Daoy (cell line): ENCODE measurements around the gene ZNF474. TPM values are rescaled to one million over a fixed set of nuclear protein-coding genes. Genes with fewer than 3 reads are reported as not detected.

Experiments used
- DNase-seq: peaks from one replicate; pipeline ENCODE4 v3.0.0-alpha.2; 2015; ENCODE audit warnings: low read depth
- total RNA-seq: library from RNA; depleted of rRNA; stranded (reverse); fragments of >200 nt; shearing (Covaris generic); gene quantifications from 2 replicates; pipeline ENCODE4 v1.2.3, GENCODE V29; 2014

The ZNF474 gene
- total RNA-seq, 1 experiment from 2014 or later: 1.8 TPM

DNA sequence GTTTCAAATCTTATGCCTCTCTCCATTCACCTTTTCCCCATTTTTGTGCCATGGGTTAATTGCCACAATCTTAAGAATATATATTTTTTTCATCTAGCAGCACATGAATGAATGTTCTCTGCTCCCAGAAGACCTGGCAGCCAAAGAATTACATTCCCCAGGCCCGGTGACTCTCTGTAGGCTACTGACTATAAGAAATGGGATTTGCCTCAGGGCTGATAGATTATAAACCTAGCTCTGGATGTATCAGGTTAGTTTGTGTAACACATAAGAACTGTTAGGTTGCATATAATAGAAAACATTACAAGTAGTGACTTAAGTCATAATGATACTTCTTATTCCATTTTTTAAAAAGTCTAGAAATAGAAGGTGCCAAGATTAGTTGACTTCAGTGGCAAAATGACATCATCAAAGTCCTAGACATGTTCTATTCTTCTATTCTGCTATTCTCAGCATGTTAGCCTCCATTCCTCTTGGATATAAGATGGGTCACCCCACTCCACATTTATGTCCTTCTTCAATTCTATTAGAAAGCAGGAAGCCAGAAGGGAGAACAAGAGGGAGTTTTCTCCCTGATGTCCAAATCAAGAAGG lies 10.9 kb upstream of the ZNF474 start:
- DNase-seq: no peak

DNA sequence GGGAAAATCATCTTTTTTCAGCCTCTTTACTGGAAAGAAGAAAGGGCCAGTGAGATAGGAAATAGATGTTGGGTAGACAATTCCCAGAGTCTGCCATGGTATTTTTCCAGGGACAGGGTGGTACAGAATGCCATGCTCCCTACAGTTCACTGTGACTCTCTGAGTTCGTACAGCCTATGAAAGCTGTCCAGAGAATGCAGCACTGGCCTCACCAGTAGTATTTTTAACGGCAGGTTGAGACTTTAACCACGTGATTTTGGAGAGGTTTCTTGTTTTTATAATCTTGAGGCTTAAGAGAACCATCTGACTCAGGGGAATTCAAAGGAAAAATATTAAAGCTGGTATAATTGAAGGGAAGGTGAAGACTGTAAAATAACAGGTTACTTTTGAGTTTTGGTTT lies 10.1 kb upstream of the ZNF474 start:
- DNase-seq: no peak

DNA sequence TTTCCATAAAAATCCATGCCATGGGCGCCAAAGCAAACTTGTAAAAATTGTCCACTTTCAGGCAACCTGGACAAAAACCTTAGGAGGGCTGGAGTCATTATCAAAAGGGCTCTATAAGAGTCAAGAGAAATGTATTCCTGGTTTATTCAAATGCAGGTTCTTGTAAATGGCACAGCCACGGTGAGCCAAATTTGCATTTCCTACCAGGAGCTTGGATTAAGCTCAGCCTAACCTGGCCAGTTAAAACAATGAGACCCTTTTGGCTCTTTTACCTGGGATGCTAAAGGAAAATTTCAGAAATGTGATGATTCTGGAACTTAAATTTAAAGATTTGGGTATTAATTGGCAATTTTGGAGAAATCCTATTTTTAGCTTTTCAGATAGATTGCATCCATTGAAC lies 8.9 kb upstream of the ZNF474 start:
- DNase-seq: no peak

DNA sequence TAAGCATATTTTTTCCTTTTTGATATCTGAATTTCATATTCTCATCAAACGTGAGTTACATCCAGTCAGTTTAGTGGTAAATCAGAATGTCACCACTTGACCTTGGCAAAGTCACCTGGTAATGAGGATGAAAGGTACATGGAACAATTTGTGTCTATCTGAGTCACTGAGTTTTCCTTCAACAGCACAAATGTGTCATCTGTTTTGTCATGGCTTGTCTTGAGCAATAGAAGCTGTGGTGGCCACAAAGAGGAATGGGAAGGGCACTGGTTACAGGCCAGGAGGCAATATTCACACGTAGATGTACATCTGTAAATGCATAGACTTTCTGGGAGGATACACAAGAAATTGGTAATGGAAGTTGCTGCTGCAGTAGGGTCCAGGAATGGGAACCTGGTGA lies 8.4 kb upstream of the ZNF474 start:
- DNase-seq: peak; percentile 72

DNA sequence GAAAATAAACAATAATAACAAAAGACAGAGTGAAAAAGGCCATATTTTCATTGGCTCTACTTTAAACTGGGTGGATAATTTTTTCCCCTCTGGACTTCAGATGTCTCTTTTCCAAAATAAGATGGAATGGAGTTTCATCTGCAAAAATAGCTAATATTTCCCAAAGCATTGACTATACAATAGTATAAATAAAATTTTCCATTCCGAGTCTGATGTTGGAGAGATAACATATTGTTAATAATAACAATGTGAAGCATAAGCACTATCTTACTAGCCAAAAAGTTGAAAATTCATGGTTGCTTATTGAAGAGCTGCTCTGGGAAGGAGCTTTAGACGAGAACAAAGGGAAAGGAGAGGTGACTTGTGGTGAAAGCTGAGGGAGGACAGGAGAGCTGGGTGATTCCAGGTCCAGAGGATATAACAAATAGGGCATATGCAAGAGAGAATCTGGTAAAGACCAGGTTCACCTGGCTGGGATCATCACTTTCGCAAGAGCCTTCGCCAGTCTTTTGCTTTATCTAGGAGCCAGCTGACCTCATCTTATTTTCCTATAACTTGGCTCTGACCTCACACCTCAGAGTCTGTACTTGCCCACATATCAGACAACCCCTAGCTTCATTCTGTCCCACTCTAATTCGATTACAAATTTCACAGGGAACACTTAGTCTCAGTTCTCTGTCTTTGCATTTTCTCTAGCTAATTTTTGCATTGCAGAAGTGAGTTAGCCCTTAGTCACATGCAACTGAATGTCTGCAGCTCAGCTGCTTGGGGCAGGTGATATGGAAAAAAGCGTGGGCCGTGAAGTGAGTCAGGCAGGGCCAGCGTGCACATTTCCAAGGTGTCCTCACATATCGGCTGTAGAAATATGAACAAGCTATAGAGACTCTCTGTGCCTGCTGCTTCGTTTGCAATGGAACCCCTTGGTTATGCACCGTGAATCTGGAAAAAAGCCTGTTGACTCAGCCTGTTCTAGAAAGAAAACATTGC lies 7.6 kb upstream of the ZNF474 start:
- DNase-seq: peak; percentile 78

DNA sequence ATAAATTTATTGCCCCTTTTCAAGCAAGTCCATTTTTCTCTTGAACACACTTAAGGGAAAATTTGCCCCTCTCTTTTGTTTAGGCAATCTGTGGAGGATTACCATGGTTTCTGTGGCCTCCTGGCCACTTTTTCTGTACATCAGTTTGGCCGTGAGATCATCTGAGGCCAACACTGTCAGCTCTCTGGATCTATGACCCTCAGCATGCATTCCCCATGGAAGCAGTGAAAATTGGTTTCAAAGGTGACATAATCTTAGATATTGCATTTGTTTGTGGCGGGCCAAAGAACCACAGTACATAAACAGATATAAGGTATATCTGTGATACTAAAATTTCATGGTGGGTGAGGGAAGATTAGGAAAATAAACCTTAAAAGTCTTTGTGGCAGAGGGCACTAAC lies 4.6 kb upstream of the ZNF474 start:
- DNase-seq: no peak

DNA sequence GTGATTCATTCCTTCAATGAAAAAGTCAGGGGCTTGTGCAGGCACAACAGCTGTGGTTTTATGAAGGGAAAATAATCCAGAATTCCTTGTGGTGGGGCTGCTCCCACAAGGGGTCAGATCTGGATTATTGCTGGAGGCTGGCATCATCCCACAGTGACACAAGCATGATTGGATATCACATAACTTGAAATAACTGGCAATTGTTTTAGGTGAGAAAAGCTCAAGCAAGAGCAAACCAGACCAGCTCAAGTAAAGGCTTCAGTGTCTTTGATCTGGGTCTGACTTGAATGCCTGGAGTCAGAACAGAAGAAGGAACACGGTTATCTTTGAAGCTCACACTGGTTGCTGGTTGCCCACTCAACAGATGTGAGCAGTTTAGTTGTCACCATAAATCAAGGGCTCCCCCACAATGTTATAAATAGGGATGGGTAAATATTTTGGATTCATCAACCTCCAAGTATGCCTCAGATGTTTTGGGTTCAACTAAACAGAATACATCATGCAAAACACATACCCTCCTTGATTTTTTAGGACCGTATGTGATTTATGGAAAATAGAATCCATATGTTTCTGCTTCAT lies 3.1 kb upstream of the ZNF474 start:
- DNase-seq: peak; percentile 84

DNA sequence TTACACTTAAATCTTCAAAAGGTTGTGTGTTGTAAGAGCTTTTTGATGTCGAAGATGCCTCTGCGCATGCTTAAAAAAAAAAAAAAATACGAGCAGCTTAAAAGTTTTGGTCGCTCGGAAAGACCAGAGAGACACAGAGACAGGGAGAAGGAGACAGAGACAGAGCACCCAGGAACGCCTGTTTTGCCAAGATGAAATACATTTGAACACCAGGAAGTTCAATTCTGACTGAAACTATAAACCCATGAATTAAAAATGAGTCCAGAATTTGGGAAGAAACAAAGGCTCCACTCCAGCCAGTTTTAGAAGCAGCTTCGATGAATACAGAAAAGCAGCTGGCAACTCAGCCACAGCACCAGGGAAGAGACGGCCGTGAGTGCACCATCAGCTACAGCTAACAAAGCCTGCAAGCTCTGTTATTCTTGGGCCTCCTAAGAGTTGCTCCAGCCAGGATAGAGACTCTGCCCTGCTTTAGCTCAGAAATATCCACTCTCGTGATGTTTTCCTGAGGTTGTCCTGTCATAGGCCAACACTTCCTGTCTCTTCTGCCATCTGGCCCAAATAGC lies 2.5 kb upstream of the ZNF474 start:
- DNase-seq: peak; percentile 53

DNA sequence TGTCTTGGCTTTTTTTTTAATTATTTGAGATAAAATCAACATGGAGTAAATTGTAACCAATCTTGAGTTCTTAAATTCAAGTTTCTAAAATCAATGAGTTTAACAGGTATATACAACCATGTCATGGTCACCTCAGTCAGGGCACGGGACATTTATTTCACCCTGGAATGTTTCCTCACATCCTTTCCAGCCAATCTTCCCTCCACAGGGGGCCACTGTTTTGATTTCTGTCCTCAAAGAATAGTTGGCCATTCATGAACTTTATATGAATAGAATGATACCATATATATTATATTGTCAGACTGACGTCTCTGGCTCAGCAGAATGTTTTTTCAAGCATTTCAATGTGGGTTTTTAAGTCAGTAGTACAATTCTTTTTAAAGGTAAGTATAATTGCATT lies 806 bp downstream of the ZNF474 start:
- peak; percentile 52 for DNase-seq

DNA sequence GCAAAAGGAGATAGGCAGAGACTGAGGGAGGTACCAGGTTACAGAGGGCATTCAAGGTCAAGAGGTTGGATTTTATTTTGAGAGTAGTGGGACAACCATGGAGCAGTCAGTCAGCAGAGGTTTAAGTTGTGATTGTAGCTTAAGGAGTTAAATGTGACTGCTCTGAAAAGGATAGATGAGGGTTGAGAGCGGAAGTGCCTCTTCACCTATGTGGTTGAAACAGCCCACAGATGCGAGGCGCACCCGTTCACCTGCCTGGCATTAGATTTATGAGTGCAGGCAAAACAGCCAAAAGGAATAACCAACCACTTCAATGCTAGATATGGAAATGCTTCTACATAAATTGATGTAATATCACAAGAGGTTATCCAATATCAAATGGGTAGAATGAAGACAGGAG lies 8.4 kb downstream of the ZNF474 start:
- DNase-seq: no peak

DNA sequence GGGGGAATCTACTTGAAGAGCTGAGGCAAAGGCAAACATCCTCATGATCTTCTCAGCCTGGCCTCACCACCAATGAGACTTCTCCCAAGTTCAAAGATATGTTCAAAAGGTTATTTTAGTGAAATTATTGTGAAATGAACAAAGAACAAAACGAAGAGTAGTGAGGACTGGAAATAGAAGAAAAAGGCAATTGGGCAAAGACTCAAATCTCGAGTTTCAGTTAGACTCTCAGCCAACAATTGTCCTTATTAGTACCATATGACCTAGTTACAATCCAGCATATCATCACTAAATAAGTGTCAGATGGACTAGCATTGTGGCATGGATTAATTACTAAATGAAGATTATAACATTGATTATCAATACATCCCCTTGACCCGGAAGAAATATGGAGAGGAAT lies 9.0 kb downstream of the ZNF474 start:
- no peak for DNase-seq

DNA sequence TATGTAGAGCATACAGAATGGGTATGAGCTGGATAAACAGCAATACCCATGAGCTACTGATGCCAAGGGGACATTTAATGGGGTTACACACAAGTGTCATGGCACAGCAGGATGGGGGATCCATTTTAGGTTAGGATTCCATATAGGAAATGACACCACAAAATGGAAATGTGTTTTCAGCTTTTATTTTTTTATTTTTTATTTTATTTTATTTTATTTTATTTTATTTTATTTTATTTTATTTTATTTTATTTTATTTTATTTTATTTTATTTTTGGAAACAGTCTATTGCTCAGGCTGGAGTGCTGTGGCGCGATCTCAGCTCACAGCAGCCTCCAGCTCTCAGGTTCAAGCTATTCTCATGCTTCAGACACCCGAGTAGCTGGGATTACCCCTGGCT lies 11.6 kb downstream of the ZNF474 start:
- no peak for DNase-seq

DNA sequence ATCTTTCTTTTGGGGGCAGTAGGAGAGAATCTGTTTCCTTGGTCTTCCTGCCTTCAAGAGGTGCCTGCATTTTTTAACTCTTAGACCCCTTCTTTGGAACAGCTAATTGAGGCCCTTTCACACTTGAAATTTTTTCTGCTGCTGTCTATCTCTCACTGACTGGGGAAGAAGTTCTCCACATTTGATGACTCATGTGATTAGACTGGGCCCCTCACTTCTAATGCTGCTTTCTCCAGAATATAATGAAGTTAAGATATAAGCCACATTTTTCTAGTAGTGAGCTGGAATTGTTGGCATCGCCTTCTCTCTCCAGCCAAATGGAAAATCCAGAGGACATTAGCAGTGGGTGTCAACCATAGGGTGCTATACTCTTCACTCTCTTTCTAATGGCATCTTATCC lies 12.4 kb downstream of the ZNF474 start:
- DNase-seq: peak; percentile 61

DNA sequence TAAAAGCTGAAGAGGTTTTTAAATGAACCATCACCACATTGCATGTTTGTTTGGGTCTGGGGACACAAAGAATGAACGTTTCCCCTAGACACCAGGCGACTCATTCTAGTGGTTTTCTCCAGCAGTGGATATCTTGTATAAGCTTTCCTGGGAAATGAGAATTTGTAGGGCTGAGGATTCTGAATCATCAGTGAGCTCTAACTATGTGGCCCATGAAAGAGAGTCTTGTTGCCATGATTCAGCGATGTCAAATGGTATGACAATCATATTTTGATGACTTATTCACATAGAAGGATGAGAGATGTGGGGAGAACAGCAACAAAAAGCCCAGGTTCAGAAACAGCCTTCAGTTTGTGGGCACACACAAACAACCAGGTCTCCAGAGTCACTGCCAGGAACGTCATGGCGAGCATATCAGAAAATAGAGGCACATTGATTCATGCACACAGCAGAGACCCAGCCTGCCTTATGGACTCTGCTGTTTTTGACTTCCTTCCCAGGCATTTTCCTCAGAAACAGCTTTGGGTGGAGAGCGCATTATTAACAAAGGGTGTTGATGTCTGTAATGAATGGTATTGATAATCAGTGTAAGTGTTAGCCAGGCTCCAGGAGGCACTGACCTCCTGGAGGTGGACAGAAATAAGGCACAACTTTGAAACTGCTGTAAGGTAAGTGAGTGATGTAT lies 13.3 kb downstream of the ZNF474 start:
- DNase-seq: peak; percentile 92

DNA sequence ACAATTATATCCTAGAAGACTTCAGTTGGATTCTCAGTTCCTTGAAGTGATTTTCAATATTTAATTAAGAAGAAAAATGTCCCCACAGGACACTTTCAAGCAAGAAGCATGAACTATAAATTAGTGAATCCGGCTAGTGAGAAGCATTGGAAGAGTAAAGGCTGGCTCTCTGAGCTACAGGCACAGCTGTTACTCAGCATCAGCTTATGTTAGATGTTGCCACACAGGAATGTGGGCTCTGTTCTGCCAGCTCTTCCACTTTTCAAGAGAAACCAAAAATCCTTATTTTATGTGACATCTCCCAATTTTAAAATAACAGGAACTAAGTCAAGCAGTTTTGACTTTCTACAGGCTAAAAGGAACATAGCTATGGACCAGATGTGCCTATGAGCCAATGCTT lies 14.9 kb downstream of the ZNF474 start:
- no peak for DNase-seq

DNA sequence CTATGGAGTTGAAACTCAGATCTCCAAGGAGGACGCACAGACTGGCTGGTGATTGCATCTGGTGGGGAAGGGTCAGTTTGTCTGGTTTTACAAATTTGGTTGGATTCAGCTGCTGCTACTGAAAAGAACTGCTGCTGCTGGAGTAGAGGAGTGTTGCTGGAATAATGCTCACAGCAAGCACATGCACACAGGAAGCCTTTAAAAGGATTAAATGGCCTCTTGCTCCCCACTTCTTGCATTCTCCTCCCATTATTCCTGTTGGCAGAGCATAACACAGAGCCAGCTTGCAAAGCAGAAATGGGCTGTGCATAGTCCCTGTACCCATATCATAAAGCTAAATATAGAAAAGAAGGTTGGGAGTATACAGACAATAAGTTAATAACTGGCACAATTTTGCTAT lies 16.6 kb downstream of the ZNF474 start:
- no peak for DNase-seq

DNA sequence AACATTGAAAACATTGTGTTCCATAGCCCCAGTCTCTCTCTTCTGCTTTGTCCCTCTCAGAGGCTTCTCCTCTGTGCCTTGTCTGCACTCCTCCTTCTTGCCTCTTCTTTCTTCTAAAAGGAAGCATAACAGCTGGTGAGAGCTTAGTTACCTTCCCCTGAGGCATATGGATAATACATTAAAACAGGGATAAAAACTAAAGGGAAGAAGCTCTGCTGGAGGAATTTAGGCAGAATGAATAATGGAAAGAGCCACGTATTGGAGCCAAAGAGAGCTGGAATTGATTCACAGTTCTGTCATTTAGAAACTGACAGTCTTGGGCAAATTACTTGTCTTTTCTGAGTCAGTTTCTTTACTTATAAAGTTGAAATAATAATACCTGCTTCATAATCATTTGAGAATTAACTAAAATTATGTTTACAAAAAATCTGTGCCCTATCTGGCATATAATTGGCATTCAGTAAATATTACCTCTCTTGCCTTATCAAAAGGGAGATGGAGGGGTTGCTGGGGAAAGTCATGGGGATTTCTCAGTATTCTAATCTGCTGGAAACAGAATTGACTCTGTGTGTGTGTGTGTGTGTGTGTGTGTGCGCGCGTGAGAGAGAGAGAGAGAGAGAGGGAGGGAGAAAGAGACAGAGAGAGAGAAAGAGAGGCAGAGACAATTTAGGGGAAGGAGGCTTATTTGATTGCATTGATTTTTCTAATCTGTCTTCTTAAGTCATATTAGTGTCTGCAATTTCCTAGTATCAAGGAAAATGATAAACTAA lies 20.2 kb downstream of the ZNF474 start:
- no peak for DNase-seq

DNA sequence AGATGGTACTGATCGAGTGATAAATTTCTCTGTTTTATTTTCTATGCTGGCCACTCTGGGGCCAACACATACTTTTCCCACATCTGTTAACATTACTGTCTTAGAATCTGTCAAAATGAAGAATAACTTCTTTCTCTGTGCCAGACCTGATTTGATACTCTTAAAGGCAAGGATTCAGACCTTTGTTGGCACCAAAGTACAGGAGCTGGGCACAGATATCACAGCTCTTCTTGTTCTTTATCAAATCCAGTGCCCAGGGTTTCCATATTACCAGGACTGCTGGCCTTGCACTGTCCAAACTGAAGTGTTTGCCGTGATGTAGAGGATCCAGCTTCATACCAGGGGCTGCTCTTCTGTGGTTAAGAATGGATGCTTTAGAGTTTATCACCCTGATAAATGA lies 20.9 kb downstream of the ZNF474 start:
- DNase-seq: peak; percentile 71

DNA sequence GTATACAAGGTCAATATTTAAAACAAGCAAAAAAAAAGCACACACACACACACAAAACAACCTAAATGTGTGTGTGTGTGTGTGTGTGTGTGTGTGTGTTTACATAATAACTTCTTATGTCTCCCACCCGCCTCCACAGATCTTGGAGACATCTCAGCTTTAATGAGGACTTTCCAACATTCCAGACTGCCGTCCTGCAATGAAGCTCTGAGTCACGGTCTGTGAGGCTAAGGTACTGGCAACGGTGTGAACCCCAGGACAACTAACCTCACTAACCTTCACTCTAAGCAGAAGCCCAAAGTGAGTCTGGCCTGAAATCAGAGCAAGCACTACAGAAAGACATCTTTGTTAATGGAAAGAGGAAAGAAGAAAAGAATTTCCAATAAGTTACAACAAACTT lies 22.3 kb downstream of the ZNF474 start:
- DNase-seq: peak; percentile 88

DNA sequence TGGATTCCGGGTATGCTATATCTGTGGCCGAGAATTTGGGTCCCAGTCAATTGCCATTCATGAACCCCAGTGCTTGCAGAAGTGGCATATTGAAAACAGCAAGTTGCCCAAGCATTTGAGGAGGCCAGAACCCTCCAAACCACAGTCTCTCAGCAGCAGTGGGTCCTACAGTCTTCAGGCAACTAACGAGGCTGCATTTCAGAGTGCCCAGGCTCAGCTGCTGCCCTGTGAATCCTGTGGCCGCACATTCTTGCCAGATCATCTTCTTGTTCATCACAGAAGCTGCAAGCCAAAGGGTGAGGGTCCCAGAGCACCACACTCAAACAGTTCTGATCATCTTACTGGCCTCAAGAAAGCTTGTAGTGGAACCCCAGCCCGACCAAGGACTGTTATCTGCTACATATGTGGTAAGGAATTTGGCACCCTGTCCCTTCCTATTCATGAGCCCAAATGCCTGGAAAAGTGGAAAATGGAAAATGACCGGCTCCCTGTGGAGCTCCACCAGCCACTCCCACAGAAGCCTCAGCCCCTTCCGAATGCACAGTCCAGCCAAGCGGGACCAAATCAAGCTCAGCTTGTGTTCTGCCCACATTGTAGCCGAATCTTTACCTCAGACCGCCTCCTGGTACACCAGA lies 23.0 kb downstream of the ZNF474 start:
- DNase-seq: peak; percentile 82

DNA sequence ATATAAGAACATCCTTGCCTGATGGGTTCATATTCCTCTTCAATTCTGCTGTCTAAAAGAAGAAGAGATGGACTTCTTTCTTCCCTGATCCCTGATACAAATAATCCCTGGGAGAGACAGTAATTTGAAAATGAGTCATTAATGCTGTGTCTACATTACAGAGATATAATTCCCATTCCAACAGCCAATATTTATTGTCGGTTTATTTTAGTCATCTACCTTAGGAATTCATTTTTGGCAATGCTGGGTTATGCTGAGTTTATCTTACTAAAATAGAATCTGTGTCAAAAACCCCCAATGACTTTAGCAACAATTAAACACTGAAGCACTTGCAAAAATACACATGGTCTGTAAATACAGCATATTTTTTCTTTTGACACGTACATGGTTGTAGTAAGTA lies 23.9 kb downstream of the ZNF474 start:
- DNase-seq: peak; percentile 41
